Breast epithelium (tissue), 3 donors: Measurements from ENCODE around the gene DSE.

ENCODE experiments used
- CTCF ChIP-seq, 3 donors: fragments of 450-650 bp; IDR thresholded peaks; one replicate each; pipeline ENCODE4 v1.5.1; 2016 to 2017; ENCODE audit warnings: antibody characterized with exemption in 3 of 3, mild to moderate bottlenecking in 3 of 3, moderate library complexity in 3 of 3
- POLR2A ChIP-seq: fragments of 450-650 bp; IDR thresholded peaks from one replicate; pipeline ENCODE4 v1.6.1; 2016; ENCODE audit warnings: antibody characterized with exemption, mild to moderate bottlenecking, moderate library complexity

- TF ChIP-seq POLR2A = no peak
- TF ChIP-seq CTCF (IDR thresholded peaks at IDR 0.05) = no peak
Measured at GRCh38 chr6:116327803-116328527, 42.8 kb upstream of the DSE start.
